ENCODE results near the gene ALOX12B.
A peak's percentile ranks its signal among the peaks of the same experiment; 100 is the strongest.

ALOX12B gene

GRCh38 chr17:8087075-8087951 lies at the start of gene ALOX12B:
ALOX12B (minus strand) TSS chr17:8087716; CDS start chr17:8087442, 274 bp downstream.
- DNase-seq (no peak), ATAC-seq (peak; percentile 6)
- Mint-ChIP-seq H3K36me3 (ENCODE audit: low read depth) (no peaks in the 10 kb centered on the region), H3K9me3 (no peaks in the 10 kb centered on the region), H3K4me1 (peaks cover 8% of the 10 kb centered on the region), H3K27me3 (peaks cover 19% of the 10 kb centered on the region), H3K27ac (no peak within 1 kb of the TSS), H3K4me3 (no peak within 1 kb of the TSS)

DNA sequence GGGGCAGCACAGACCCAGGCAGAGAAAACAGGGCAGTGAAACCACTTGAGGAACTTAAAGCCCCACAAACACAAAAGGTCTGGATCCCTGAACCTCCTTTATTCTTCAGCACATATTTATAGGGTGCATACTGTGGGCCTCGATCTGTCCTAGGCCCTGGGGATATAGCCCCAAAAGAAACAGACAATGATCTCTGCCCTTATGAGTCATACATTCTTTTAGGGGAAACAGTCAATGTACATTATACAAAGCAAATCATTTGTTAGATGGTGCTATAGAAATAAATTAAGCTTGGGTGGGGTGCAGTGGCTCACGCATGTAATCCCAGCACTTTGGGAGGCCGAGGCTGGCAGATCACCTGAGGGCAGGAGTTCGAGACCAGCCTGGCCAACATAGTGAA lies 46.4 kb upstream of the ALOX12B start:
- DNase-seq (no peak), ATAC-seq (no peak)
- H3K9me3 Mint-ChIP-seq: no peaks in the 10 kb centered on the region
- peaks cover 8% of the 10 kb centered on the region for H3K4me1 Mint-ChIP-seq
- no peak overlapping the region for H3K27ac Mint-ChIP-seq
- peaks cover 7% of the 10 kb centered on the region for H3K27me3 Mint-ChIP-seq
- H3K36me3 Mint-ChIP-seq (ENCODE audit: low read depth): no peaks in the 10 kb centered on the region
- no peak overlapping the region for H3K4me3 Mint-ChIP-seq

DNA sequence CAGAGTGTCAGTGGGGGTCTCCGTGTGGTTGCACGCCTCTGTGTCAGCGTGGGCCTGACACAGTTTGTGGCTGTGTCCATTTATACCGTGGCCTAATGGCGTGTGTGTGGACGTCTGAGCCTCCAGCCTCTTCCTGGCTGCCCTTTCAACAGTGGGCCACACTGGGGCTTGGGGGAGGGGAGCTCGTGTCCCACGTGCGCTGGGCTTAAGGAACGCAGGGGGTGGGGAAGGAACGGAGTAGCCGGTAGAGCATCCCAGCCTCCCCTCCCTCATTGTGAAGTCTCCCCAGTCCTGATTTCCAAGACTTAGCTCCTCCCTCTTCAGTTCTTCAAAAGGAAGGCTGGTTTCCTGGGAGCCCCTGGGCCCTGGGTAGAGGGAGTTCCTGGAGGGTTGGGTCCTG lies 45.9 kb upstream of the ALOX12B start:
- H3K27me3 Mint-ChIP-seq: peaks cover 7% of the 10 kb centered on the region
- no peaks in the 10 kb centered on the region for H3K36me3 Mint-ChIP-seq (ENCODE audit: low read depth)
- H3K9me3 Mint-ChIP-seq: no peaks in the 10 kb centered on the region
- no peak overlapping the region for H3K27ac Mint-ChIP-seq
- DNase-seq: no peak
- no peak for ATAC-seq
- peaks cover 8% of the 10 kb centered on the region for H3K4me1 Mint-ChIP-seq
- H3K4me3 Mint-ChIP-seq: no peak overlapping the region

- Mint-ChIP-seq H3K9me3 (no peaks in the 10 kb centered on the region), H3K36me3 (ENCODE audit: low read depth) (no peaks in the 10 kb centered on the region), H3K27ac (no peak overlapping the region), H3K4me1 (peaks cover 12% of the 10 kb centered on the region), H3K27me3 (peaks cover 11% of the 10 kb centered on the region), H3K4me3 (no peak overlapping the region)
- ATAC-seq (peak; percentile 81), DNase-seq (no peak)
Observed at GRCh38 chr17:8131844-8132441, 44.4 kb upstream of the ALOX12B start.

- Mint-ChIP-seq H3K4me1 (peaks cover 41% of the 10 kb centered on the region), H3K4me3 (no peak overlapping the region), H3K27ac (no peak overlapping the region), H3K9me3 (no peaks in the 10 kb centered on the region), H3K27me3 (peaks cover 29% of the 10 kb centered on the region), H3K36me3 (ENCODE audit: low read depth) (peaks cover 5% of the 10 kb centered on the region)
- DNase-seq (no peak), ATAC-seq (no peak)
Observed at GRCh38 chr17:8128125-8128784, 40.7 kb upstream of the ALOX12B start.

- Mint-ChIP-seq H3K9me3 (no peaks in the 10 kb centered on the region), H3K36me3 (ENCODE audit: low read depth) (peaks cover 5% of the 10 kb centered on the region), H3K4me3 (peak overlapping the region; percentile 93), H3K27me3 (peaks cover 37% of the 10 kb centered on the region), H3K4me1 (peaks cover 48% of the 10 kb centered on the region), H3K27ac (peak overlapping the region; percentile 97)
- peak; percentile 70 for DNase-seq
- ATAC-seq: peak; percentile 42
Observed at GRCh38 chr17:8126491-8127066, 39.1 kb upstream of the ALOX12B start.

GRCh38 chr17:8125947-8126490 lies 38.5 kb upstream of the ALOX12B start:
- no peak for ATAC-seq
- H3K27me3 Mint-ChIP-seq: peaks cover 39% of the 10 kb centered on the region
- peak; percentile 53 for DNase-seq
- no peaks in the 10 kb centered on the region for H3K9me3 Mint-ChIP-seq
- H3K27ac Mint-ChIP-seq: peak overlapping the region; percentile 97
- peaks cover 5% of the 10 kb centered on the region for H3K36me3 Mint-ChIP-seq (ENCODE audit: low read depth)
- peaks cover 50% of the 10 kb centered on the region for H3K4me1 Mint-ChIP-seq
- H3K4me3 Mint-ChIP-seq: peak overlapping the region; percentile 93

DNA sequence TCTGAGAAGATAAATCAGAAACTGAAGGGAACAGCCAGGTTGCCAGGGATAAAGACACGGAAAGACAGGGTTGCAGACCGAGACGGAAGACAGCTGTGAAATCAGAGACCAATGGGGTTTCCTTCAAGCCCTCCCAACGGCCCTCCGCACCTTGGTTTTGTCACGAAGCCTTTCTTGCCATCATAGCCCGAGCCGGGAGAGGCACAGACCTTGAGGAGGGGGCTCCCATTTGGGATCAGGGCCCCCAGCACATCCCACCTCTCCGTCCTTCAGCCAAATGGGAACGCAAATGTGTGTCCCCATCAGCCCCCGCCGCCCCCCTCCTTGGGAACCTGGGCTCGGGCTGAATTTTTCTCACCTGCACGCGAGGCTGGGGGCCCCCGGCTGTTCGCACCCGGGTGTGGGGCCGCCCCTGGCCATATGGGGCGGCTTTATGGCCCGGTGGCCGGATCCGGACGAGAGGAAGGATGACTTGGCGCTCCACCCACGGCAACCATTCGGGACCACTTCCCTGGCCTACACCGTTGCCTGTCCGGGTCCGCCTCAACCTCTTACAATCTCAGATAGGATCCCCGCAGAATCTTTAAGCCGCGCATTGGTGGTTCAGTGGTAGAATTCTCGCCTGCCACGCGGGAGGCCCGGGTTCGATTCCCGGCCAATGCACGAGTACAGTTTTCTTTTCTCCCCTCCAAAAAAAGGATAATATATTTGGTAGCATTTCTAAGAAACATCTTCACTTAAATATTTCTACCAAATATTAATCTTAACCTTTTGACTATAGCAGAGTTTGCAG lies 37.8 kb upstream of the ALOX12B start:
- H3K27ac Mint-ChIP-seq: peak overlapping the region; percentile 97
- H3K4me1 Mint-ChIP-seq: peaks cover 57% of the 10 kb centered on the region
- H3K27me3 Mint-ChIP-seq: peaks cover 45% of the 10 kb centered on the region

DNA sequence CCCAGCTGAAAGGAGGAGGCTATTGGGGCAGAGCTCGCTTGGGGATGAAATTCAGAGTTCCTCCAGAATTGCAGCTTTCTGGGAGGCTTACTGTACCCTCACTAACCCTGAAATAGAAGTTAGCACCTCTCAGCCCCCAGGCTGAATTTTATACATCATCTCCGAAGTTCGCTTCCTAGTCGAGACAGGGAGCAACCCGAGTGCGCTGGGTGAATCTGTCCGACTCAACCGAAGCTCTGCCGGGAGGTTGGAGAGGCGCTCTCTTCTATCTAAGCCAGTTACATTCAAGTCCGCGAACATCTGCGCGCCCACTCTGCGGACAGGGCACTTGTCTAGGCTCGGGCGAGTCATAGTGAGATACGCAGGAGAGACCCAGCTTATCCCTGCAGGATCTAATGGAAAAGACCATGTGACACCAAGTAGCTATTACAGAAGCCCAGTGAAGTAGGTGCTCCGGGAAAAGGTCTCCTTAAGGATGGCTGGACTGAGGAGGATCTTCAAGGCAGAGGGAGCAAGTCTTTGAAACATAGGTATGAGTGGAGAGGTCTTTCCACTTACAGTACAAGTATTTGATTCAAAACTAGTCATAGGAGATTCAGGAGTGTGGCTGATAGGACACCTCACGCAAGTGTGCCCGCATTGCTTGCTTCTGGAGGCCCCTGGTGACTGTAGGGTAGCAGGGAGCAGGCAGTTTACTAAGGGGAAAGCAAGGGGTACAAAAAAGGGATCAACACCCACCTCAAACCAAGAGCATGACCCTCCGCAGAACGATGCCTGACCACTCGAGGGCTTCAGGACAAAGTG lies 37.0 kb upstream of the ALOX12B start:
- Mint-ChIP-seq H3K36me3 (ENCODE audit: low read depth) (peaks cover 12% of the 10 kb centered on the region), H3K27ac (peak overlapping the region; percentile 78), H3K27me3 (peaks cover 46% of the 10 kb centered on the region), H3K4me3 (peak overlapping the region; percentile 93), H3K4me1 (peaks cover 65% of the 10 kb centered on the region), H3K9me3 (peaks cover 3% of the 10 kb centered on the region)
- DNase-seq (no peak), ATAC-seq (no peak)

More for the DNA sequence above, 37.8 kb upstream of the ALOX12B start:
- H3K36me3 Mint-ChIP-seq (ENCODE audit: low read depth): peaks cover 9% of the 10 kb centered on the region
- ATAC-seq (peak; percentile 37), DNase-seq (peak; percentile 92)
- peaks cover 3% of the 10 kb centered on the region for H3K9me3 Mint-ChIP-seq
- peak overlapping the region; percentile 93 for H3K4me3 Mint-ChIP-seq

- Mint-ChIP-seq H3K36me3 (ENCODE audit: low read depth) (peaks cover 16% of the 10 kb centered on the region), H3K27ac (peak within 1 kb of the TSS; percentile 78), H3K4me3 (peak within 1 kb of the TSS; percentile 93), H3K4me1 (peaks cover 70% of the 10 kb centered on the region), H3K27me3 (peaks cover 51% of the 10 kb centered on the region), H3K9me3 (peaks cover 3% of the 10 kb centered on the region)
- ATAC-seq: no peak
- no peak for DNase-seq
Observed at GRCh38 chr17:8123695-8124349, 36.3 kb upstream of the ALOX12B start, which contains the start of gene HES7. HES7 (minus strand) TSS chr17:8124106; CDS start chr17:8124084, 22 bp downstream.

GRCh38 chr17:8122924-8123694 lies 35.6 kb upstream of the ALOX12B start:
- Mint-ChIP-seq H3K36me3 (ENCODE audit: low read depth) (peaks cover 17% of the 10 kb centered on the region), H3K27ac (peak overlapping the region; percentile 63), H3K27me3 (peaks cover 57% of the 10 kb centered on the region), H3K9me3 (peaks cover 3% of the 10 kb centered on the region), H3K4me1 (peaks cover 78% of the 10 kb centered on the region), H3K4me3 (peak overlapping the region; percentile 93)
- no peak for ATAC-seq
- DNase-seq: peak; percentile 57

DNA sequence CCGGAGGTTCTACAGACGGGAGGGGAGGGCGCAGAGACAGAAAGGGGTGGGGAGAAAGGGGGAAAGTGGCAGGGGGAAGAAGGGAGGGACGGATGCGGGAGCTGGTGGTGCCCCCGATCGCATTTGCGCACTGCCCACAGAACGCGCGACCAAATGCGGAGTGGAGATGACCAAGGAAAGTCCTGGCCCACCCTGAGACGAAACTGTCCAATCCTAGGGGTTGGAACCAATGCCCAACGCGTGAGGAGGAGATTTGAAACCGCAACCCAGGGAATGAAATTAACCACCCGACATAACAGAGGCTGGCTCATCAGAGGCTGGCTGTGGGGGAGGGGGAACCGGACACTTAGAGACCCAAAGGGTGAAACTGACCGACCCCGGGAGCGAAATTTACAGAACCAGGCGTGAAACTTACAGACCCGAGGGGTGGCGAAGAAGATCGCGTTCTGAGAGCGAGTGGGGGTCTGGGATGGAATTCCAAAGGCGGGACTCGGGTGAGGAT lies 35.0 kb upstream of the ALOX12B start:
- Mint-ChIP-seq H3K9me3 (peaks cover 3% of the 10 kb centered on the region), H3K4me3 (peak overlapping the region; percentile 93), H3K4me1 (peaks cover 84% of the 10 kb centered on the region), H3K36me3 (ENCODE audit: low read depth) (peaks cover 17% of the 10 kb centered on the region), H3K27ac (peak overlapping the region; percentile 42), H3K27me3 (peaks cover 62% of the 10 kb centered on the region)
- DNase-seq: peak; percentile 40
- ATAC-seq: no peak
